ENCODE results near the gene HOOK2. TPM values are rescaled to one million over a fixed set of nuclear protein-coding genes. Genes with fewer than 3 reads are reported as not detected.
A peak's percentile ranks its signal among the peaks of the same experiment; 100 is the strongest.
"Not testable (repeated sequence)": the region's sequence is repeated elsewhere in the genome, so short reads cannot be mapped to it uniquely, and the experiment has no call there.

HOOK2 gene
- polyA plus RNA-seq, 5 donors, result 59.2 to 79.9 (median 74.2) TPM

DNA sequence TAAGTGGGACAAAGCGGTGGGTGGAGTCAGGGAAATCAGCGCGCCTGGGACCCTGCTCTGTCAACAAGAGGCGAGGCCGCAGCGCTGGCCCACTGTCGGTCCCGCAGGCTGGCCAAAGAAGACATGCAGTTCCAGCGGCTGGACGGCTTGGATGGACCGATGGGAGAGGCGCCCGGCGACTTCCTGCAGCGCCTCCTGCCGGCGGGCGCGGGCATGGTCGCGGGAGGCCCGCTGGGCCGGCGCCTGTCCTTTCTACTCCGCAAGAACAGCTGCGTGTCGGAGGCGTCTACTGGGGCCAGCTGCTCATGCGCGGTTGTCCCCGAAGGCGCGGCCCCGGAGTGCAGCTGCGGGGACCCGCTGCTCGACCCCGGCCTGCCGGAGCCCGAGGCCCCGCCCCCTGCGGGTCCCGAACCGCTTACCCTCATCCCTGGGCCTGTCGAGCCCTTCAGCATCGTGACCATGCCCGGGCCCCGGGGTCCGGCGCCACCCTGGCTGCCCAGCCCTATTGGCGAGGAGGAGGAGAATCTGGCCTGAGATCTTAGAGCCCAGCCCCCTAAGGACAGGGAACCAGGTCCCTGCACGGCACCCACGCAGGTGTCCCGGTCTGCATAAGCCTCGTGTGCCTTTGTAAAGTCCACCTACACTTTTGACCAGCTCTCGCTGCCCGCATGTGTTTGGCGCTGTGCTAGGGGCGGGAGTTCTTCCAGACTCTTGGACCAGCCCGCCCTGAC is 17.6 kb downstream of the HOOK2 start:
- peak in 1 of 2 donors; percentile 58 for DNase-seq

DNA sequence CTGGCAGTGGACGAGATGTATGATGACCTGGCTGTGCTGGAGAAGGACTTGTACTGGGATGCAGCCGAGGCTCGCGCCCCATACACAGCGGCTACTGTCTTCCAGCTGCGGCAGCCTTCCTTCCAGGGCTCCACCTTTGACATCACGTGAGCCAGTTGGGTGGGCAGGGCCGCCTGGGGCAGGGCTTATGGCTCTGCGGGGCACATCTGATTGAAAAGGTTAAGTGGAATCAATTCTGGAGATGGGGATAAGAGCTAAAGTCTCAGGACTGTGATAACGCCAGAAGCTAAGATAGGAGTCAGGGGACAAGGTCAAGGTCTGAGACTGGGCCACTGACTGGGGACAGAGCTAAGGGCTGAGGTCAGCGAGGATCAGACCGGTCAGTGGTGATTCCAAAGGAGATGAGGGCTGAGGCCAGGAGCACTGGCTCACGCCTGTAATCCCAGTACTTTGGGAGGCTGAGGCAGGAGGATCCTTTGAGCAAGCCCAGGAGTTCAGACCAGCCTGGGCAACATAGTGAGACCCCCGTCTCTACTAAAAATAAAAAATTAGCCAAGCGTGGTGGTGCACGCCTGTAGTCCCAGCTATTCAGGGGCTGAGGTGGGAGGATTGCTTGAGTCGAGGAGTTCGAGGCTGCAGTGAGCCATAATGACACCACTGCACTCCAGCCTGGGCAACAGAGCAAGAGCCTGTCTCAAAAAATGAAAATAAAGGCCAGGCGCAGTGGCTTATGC is 19.0 kb downstream of the HOOK2 start:
- DNase-seq, result no peak

DNA sequence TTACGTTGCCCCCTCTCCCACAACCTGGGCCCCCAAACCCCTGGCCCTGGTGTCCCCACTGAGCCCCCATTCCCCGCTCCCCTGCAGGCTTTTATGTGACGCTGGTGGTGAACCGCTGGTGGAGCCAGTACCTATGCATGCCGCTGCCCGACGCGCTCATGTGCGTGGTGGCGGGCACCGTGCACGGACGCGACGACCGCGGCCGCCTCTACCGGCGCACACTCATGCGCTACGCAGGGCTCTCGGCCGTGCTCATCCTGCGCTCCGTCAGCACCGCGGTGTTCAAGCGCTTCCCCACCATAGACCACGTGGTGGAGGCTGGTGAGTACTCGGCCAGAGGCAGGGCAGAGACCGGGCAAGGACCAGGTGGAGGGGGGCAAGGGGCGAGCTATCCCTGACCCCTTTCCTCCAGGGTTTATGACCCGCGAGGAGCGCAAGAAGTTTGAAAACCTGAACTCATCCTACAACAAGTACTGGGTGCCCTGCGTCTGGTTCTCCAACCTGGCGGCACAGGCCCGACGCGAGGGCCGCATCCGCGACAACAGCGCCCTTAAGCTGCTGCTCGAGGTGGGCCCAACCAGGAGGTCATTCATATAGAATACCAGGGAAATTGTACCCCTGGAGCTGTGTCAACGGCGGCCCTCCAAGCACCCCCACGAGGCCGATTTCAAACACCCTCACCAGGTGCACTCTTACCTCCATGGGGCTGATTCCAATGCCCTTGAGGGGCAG is 20.7 kb downstream of the HOOK2 start:
- DNase-seq, result no peak

DNA sequence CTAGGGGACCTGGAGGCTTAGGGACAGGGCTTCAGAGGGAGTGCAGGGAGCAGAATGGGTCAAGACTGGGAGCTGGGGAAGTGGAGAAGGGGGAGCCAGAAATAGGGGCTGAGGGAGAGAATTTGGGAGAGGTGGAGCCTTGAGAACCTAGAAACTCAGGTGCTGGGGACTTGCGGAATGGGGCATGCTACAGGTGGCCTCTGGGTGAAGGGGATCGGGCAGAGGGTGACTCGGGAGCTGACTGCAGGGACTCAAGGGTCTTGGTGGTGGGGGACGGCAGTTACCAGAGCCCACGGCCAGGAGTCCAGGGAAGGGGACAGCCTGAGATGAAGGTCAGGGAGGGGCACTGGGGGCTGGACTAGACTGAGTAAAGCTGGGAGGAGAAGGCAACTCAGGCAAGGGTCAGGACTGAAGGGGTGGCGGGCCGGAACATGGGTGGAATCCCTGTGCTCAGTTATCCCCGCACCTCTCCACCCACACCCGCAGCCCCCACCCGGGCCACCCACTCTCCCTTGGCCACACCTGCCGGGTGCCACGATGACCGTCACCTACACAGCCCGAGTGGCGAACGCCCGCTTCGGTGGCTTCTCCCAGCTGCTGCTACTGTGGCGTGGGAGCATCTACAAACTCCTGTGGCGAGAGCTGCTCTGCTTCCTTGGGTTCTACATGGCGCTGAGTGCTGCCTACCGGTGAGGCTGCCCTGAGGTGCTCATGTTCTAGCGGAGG is 23.1 kb downstream of the HOOK2 start:
- DNase-seq, result no peak

DNA sequence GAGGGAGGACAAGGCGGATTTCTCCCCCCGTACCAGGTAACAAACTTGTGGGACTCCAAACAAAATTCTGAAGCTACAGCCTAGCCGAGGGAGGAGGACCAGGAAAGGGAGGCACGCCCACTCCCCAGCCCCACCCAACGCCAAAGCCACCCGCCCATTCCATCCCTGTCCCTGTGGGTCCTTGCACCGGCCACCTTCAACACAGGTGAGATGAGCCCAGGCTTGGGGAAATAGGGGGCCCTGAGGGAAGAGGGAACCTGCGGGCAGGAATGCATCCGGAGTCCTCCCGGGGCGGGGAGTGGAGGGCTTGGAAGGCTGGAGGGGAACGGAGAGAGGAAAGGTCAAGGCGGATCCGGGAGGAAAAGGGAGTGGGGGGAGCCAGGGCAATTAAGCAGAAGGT is 23.7 kb downstream of the HOOK2 start, which contains the start of gene BEST2:
BEST2 (plus strand) TSS at position 157 of the 400 bp plus-strand sequence. CDS start 802 bp downstream, outside the sequence.
- no peak for DNase-seq

DNA sequence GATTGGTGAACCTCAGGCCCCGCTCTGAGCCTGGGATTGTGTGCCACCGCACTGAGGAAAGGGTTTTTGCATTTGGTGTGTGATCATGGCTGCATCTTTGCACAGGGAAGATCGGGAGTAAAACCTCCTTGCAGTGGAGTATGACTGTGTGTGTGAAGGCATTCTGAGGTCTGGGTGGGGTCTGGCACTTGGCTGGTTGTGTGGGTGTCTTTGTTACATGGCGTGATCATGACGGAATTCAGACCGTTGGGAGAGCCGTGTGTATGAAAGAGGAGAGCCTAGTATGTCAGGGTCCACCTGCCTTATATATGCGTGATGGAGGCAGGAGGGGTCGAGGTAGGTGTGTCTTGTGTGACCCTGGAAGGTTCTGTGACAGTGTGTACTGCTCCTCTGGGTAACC is 24.5 kb downstream of the HOOK2 start:
- DNase-seq, result no peak

DNA sequence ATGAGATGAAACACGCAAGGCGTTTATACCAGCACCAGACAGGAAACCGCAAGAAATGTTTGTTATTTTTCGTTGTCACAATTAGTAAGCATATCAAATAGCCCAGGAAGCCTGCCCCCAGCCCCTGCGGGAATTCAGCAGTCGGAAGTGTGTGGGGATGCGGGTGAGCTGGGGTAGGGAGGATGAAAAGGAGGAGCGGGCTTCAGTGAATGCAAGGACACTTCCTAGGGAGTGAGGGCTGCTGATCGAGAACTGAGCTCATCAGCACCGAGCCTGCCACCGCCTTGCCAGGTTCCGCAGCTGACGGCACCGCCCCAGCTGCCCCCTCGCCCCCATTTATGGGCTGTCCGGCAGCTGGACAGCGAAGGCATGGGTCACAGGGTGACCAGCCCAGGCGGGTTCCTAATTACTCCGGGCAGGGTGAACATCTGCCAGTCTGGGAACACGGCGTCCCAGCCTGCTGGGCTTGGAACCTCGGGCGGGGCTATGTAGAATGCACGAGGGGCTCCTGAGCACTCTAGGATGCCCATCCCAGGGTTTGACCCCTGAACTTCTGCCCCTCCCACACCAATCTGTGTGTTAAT is 25.3 kb downstream of the HOOK2 start:
- no peak for DNase-seq

DNA sequence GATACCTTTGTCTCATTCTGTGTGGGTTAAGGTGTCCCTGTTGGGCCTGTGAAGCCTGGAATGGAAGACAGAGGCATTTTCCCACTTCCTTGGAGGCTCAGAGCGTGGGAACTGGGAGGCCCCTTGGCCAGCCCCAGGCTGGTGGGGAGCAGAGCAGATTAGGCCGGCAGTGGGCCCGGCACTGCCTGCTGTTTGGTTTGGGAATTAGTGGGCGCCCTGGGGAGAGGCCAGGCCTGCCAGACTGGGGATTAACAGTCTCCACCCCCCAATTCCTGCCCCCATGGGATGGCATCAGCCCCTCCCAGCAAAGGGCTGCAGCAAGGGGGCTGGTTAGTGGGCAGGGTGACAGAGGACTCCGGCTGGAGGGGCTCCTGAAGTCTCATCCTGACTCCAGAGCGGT is 26.9 kb downstream of the HOOK2 start:
- DNase-seq, result no peak

DNA sequence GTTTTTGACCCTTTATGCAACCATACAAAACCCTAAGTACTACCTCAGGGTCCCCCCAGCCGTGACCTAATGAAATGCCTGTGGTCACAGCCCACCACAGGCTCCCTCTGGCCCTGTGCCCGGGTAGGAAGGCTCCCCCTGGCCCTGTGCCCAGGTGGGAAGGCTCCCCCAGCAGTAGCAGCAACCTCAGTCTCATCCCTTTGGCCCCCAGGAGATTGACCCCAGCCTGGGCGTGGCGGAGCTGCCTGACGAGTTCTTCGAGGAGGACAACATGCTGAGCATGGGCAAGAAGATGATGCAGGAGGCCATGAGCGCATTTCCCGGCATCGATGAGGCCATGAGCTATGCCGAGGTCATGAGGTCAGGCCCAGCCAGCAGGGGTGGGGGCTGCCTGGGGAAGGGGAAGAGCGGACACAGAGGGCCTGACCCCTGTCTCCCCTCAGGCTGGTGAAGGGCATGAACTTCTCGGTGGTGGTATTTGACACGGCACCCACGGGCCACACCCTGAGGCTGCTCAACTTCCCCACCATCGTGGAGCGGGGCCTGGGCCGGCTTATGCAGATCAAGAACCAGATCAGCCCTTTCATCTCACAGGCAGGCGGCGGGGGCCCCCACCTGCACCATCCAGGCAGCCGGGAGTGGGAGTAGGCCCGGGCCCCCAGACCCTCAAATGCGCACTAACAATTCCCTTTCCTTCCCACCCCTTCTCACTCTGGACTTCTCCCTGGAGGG is 30.0 kb downstream of the HOOK2 start:
- no peak for DNase-seq

DNA sequence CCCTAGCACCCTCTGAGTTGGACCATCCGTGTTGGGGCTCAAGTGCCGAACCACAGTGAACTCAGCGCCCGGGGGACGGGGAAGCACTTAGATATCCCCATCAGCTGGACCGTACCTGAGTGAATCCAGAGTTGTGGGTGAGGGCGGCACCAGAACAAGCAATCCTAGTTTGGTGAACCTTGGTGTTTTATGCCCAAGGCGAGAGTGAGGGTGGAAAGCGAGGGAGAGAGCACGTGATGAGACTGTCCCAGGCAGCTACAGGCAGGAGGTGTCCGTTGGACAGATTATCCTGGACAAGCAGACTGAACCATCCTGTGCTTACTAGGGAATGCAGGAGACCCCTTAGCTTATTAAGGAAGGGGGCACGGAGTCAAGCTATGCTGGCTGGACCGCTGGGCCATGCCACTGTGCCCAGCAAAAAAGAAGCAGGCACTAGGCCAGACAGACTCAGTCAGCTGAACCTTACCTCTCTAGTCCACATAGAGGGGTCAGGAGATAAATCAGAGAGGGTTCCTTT is 37.5 kb downstream of the HOOK2 start:
- no peak for DNase-seq

DNA sequence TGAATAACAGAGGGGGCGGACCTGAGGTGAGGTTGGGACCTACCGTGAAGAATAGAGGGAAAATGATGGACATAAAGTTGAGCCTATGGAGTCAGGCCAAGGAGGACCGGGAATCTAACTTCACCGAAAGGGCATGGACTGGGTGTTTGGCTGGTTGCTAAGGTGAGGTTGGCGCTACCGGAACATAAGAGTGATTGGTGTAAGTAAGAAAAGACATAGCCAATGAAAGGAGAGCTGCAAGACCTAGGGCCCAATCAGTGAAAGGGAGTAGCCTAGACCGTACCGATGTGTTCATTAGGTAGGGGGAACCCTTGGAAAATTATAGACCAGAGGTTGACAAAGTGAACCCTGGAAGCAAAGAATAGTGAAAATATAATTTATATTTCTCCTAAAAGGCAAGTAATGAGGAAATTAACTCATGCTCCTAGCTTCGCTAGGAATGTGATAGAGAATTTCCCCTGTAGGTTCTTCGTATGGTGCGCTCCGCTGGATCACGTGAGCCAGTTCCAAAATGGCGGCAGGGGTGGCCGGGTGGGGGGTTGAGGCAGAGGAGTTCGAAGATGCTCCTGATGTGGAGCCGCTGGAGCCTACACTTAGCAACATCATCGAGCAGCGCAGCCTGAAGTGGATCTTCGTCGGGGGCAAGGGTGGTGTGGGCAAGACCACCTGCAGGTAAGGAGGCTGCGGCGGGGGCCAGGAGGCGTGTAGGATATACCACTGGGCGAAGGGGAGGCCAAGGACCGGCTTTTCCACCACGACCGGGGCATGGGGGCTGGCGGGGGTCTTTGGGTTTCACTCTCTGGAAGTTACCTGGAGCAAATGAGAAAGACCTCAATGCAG is 38.1 kb downstream of the HOOK2 start, which contains the start of gene GET3:
GET3 (plus strand) TSS at position 503 of the 840 bp plus-strand sequence; CDS start at position 512, 9 bp downstream.
- peak; percentile 95 to 96 for DNase-seq

DNA sequence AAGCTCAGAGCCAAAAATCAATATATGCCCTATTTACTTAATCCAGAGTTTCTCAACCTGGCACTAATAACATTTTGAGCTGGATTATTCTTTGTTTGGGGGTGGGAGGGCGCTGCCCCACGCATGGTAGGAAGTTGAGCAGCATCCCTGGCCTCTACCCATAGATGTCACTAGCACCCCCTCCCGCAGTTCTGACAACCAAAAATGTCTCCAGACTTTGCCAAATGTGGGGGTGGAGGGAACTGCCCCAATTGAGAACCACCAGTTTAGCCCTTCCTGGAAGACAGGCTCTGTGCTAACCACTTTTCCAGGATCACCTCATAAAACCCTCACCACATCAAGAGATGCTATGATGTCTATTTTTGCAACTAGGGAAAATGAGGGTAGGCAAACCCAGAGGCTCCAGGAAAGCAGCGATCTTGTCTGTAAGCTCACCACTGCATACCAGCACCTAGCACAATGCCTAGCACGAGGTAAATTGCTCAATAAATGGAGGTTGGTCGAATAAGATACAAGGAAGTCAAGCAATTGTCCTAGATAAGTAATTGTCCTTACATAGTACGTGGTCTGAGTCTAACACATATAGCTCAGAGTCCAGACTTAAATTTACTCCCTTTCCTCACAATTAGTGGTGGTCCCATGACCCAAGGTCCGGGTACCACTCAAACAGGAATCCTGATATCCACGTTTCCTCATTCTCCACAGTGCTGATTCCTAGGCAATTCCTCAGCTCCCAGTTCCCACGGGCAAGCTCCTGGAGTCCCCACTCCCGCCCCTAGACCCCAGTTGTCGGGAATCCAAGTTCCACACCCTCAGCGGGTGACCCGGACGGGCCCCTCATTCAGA is 41.8 kb downstream of the HOOK2 start:
- DNase-seq, result no peak

DNA sequence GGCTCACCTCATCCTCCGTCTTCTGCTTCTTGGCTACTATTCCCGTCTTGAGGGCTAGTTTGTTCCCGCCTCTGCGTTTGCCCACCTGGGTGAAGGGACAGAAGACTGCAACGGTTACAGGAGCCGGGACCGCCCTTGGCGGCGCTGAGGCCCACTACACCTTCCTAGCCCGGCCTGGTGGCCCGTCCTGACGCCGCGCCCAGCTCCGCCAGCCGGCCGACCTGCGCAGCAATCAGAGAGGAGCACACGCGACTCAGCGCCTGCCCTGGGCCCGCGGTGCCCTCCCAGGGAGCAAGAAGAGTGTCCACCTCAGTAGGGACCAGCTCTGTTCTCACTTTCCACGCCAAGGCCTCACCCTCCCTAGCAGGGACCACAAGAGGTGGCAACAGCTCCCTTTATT is 44.0 kb downstream of the HOOK2 start:
- no peak for DNase-seq

DNA sequence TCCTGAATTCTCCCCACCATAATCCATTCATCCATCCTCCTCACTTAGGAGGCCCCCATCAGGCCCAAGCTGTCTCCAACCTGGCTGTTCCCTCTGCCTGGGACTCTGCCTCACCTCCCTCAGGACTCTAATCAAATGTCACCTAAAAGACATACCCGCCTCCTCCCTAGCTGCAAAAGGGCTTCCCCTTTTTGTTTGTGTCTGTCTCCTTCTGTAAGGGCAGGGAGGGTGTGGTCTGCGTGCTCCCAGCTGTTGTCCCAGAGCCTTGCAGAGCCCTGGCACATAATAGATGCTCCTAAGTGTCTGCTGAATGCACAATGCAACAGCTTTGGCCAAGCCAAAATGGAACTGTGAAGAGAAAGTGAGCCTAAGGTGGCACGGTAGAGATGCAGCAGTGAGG is 45.3 kb downstream of the HOOK2 start:
- no peak for DNase-seq

DNA sequence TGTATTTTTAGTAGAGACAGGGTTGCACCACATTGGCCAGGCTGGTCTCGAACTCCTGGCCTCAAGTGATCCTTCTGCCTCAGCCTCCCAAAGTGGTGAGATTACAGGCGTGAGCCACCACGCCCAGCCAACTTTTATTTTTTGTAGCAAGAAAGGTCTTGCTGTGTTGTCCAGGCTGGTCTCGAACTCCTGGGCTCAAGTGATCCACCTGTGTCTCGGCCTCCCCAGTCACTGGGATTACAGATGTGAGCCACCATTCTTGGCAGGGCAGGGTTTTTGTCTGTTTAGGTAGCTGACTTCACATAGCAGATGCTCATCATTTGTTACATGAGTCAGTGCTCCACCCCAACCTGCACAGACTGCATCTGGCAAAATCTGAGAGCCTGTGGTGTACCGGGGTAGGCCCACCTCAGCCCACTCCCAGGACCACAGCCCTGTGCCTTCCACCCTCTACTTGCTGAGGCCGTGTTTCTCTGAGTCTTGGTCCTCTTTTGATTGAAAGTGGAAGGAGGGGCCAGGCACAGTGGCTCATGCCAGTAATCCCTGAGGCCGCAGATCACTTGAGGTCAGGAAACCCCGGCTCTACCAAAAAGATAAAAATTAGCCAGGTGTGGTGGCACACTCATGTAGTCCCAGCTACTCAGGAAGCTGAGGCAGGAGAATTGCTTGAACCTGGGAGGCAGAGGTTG is 47.5 kb downstream of the HOOK2 start:
- no peak for DNase-seq

DNA sequence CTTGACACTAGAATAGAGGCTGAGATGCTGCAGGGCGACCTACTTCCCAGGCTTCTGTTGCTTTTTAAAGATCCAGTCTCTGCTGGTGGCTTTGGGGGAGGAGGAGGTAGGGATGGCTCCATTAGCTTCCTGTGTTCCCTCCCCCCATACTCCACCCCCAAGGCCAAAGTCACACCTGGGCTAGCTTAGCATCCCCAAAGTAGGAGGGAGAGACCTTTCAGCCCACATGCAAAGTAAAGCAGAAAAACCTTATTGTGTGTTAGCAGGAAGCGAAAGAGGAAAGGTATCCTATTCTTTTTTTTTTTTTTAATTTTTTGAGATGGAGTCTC is 48.4 kb downstream of the HOOK2 start:
- DNase-seq, result no peak

DNA sequence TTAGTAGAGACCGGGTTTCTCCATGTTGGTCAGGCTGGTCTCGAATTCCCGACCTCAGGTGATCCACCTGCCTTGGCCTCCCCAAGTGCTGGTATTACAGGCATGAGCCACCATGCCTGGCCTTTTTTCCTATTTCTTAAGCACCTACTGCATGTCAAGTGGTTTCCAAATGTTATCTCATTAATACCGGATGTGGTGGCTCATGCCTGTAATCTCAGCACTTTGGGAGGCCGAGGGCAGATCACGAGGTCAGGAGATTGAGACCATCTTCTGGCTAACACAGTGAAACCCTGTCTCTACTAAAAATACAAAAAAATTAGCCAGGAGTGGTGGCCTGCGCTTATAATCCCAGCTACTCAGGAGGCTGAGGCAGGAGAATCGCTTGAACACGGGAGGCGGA is 49.7 kb downstream of the HOOK2 start:
- DNase-seq, result not testable (repeated sequence)
